K562 (cell line): Measurements from ENCODE around the gene PLIN5. TPM values are rescaled to one million over a fixed set of nuclear protein-coding genes. Genes with fewer than 3 reads are reported as not detected.

Experiments used
- BCOR ChIP-seq: fragments of 450-650 bp; IDR thresholded peaks from 2 replicates; pipeline ENCODE4 v1.6.1; 2016
- EP400 ChIP-seq: fragments of 450-650 bp; IDR thresholded peaks from 2 replicates; pipeline ENCODE4 v1.6.1; 2017; ENCODE audit warnings: antibody characterized with exemption, mild to moderate bottlenecking, moderate library complexity
- HNRNPK ChIP-seq: fragments of 200-400 bp; formaldehyde crosslinking; IDR thresholded peaks from one replicate; pipeline ENCODE4 v1.6.1; 2018; ENCODE audit warnings: mild to moderate bottlenecking, low read depth, low read length; ENCODE audit not compliant: poor library complexity, severe bottlenecking
- POLR2A ChIP-seq: fragments of 450-650 bp; conservative IDR thresholded peaks from 2 replicates; pipeline ENCODE4 v1.6.1; 2016
- PRMT5 ChIP-seq: sonication (generic); formaldehyde crosslinking; IDR thresholded peaks from 2 replicates; pipeline ENCODE4 v1.5.0; 2020; ENCODE audit warnings: missing genetic modification reagents
- RB1 ChIP-seq: fragments of 450-650 bp; IDR thresholded peaks from 2 replicates; pipeline ENCODE4 v1.6.1; 2017; ENCODE audit warnings: low read depth, mild to moderate bottlenecking
- SNRNP70 ChIP-seq: fragments of 200-400 bp; formaldehyde crosslinking; optimal IDR thresholded peaks from 2 replicates; pipeline ENCODE3; 2017; ENCODE audit warnings: low read depth, low read length
- ZBED1 ChIP-seq: IDR thresholded peaks from 2 replicates; pipeline ENCODE4 v1.6.1; 2014
- ZNF239 ChIP-seq: fragments of 250-450 bp; sonication (Bioruptor Pico); IDR thresholded peaks from 2 replicates; pipeline ENCODE4 v1.4.0; 2020; ENCODE audit warnings: mild to moderate bottlenecking
- polyA plus RNA-seq, 8 experiments: library from polyadenylated mRNA; depleted of rRNA in 4 of 8; stranded (reverse) in 5 of 8; unstranded in 3 of 8; fragments of >200 nt; fragmentation: Nextera tagmentation in 2 of 8; fragmentation: Illumina TruSeq in 1 of 8; extraction: Ambion mirVana in 2 of 8; extraction: Trizol in 1 of 8; gene quantifications; 2 replicates each; pipeline versions ENCODE4 v1.2.1 to v1.2.3, GENCODE V29; 2011 to 2014; ENCODE audit warnings: inconsistent platforms in 1 of 8, missing spikeins in 1 of 8
- total RNA-seq, 7 experiments: library from RNA; depleted of rRNA in 6 of 7; stranded (reverse); fragments of >200 nt in 6 of 7; fragmentation: Illumina TruSeq in 2 of 7; extraction: Trizol in 2 of 7; gene quantifications; 2 replicates each; pipeline versions ENCODE4 v1.2.1 to v1.2.3, GENCODE V29; 2011 to 2021; ENCODE audit warnings: low replicate concordance in 1 of 7
- TF ChIP-seq, protein P1 (sequence below): fragments of 450-650 bp; IDR thresholded peaks from 2 replicates; pipeline ENCODE4 v1.7.1; 2018; ENCODE audit warnings: mild to moderate bottlenecking, low read depth; ENCODE audit not compliant: partially characterized antibody
- TF ChIP-seq, protein P2 (sequence below): fragments of 450-650 bp; IDR thresholded peaks from 2 replicates; pipeline ENCODE4 v1.6.1; 2016; ENCODE audit warnings: antibody characterized with exemption
- TF ChIP-seq, protein P3 (sequence below): fragments of 250-450 bp; sonication (Bioruptor Pico); IDR thresholded peaks from 2 replicates; pipeline ENCODE4 v1.9.0; 2021; ENCODE audit warnings: mild to moderate bottlenecking
- TF ChIP-seq, protein P4 (sequence below), 3 experiments: IDR thresholded peaks in 2 of 3; conservative IDR thresholded peaks in 1 of 3; 2 replicates each; pipeline ENCODE4 v1.5.1; 2011 to 2012; ENCODE audit warnings: low read length in 3 of 3, mild to moderate bottlenecking in 3 of 3, control low read depth in 2 of 3, improper control_type of control experiment in 1 of 3, inconsistent platforms in 1 of 3, low read depth in 1 of 3, mixed read lengths in 1 of 3, moderate library complexity in 1 of 3; ENCODE audit not compliant: insufficient read depth in 2 of 3
- TF ChIP-seq, protein P5 (sequence below): fragments of 250-450 bp; sonication (Bioruptor Pico); IDR thresholded peaks from 2 replicates; pipeline ENCODE4 v1.5.0; 2021
- TF ChIP-seq, protein P6 (sequence below), 2 experiments: fragments of 450-650 bp; IDR thresholded peaks; 2 replicates each; pipeline ENCODE4 v1.6.1; 2018; ENCODE audit warnings: mild to moderate bottlenecking in 2 of 2, low read depth in 1 of 2; ENCODE audit not compliant: partially characterized antibody in 2 of 2

Gene PLIN5
- total and polyA plus RNA-seq, 9 of the 15 experiments (the other 6 are each of a cell fraction or from before 2014, with no cell fraction given), result 0.04 to 1.3 (median 0.50) TPM

DNA sequence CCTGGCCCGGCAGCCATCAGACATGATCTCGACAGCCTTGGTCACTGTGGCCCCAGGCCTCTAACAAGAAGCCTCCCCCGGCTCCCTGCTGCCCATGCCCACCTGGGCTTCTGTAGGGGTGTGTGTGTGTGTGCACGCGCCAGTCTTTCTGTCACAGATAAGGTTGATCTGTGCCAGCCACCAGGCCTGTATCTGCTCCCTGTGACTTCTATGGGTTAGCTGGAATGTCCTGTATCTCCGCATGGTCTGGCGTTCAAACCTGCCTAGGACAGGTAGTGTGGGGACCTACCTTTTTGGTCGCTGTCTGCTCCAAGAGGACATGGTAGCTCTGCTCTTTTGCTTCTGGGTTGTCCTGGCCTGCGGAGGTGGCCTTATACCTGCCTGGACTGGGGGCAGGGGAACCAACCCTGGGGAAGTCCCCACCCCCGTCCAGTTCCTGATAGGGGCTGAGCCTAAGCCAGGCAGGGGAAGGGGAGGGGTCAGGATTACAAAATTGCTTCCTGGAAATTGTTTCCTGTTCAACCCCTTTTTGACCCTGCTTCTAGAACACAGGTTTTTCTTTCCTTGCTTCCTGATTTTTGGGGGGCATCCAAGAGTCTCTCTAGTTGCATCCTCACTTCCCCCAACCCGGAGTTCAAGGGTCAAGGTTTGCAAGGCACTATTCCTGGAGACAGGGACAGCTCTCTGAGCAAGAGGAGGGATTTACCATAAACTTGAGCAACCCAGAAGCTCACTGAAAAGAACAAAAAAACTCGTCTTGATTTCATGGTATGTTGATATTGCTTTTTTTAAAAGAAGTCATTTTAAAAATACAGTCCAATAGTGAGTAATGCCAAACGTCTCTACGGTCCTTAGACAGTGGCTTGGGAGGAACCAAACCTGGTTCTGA lies 4.9 kb upstream of the PLIN5 start, which contains the start of gene LRG1 (continued):
- TF ChIP-seq, protein P1, sequence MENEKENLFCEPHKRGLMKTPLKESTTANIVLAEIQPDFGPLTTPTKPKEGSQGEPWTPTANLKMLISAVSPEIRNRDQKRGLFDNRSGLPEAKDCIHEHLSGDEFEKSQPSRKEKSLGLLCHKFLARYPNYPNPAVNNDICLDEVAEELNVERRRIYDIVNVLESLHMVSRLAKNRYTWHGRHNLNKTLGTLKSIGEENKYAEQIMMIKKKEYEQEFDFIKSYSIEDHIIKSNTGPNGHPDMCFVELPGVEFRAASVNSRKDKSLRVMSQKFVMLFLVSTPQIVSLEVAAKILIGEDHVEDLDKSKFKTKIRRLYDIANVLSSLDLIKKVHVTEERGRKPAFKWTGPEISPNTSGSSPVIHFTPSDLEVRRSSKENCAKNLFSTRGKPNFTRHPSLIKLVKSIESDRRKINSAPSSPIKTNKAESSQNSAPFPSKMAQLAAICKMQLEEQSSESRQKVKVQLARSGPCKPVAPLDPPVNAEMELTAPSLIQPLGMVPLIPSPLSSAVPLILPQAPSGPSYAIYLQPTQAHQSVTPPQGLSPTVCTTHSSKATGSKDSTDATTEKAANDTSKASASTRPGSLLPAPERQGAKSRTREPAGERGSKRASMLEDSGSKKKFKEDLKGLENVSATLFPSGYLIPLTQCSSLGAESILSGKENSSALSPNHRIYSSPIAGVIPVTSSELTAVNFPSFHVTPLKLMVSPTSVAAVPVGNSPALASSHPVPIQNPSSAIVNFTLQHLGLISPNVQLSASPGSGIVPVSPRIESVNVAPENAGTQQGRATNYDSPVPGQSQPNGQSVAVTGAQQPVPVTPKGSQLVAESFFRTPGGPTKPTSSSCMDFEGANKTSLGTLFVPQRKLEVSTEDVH, result peak; percentile 21
- TF ChIP-seq, protein P2, sequence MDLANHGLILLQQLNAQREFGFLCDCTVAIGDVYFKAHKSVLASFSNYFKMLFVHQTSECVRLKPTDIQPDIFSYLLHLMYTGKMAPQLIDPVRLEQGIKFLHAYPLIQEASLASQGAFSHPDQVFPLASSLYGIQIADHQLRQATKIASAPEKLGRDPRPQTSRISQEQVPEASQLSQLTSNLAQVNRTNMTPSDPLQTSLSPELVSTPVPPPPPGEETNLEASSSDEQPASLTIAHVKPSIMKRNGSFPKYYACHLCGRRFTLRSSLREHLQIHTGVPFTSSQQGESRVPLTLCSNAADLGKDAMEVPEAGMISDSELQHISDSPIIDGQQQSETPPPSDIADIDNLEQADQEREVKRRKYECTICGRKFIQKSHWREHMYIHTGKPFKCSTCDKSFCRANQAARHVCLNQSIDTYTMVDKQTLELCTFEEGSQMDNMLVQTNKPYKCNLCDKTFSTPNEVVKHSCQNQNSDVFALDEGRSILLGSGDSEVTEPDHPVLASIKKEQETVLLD, result no peak; the same call in 1 of the 2 replicates
- no peak for TF ChIP-seq BCOR
- TF ChIP-seq, protein P3, sequence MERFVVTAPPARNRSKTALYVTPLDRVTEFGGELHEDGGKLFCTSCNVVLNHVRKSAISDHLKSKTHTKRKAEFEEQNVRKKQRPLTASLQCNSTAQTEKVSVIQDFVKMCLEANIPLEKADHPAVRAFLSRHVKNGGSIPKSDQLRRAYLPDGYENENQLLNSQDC, result no peak
- TF ChIP-seq RB1, result no peak
- TF ChIP-seq, protein P4, sequence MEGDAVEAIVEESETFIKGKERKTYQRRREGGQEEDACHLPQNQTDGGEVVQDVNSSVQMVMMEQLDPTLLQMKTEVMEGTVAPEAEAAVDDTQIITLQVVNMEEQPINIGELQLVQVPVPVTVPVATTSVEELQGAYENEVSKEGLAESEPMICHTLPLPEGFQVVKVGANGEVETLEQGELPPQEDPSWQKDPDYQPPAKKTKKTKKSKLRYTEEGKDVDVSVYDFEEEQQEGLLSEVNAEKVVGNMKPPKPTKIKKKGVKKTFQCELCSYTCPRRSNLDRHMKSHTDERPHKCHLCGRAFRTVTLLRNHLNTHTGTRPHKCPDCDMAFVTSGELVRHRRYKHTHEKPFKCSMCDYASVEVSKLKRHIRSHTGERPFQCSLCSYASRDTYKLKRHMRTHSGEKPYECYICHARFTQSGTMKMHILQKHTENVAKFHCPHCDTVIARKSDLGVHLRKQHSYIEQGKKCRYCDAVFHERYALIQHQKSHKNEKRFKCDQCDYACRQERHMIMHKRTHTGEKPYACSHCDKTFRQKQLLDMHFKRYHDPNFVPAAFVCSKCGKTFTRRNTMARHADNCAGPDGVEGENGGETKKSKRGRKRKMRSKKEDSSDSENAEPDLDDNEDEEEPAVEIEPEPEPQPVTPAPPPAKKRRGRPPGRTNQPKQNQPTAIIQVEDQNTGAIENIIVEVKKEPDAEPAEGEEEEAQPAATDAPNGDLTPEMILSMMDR (IDR thresholded peaks at IDR 0.05 in 2 of 3, conservative IDR thresholded peaks at IDR 0.05 in 1 of 3; ENCODE audit: insufficient read depth in 2 of 3, low read depth in 1 of 3, low read length in 3 of 3), result no peak
- TF ChIP-seq SNRNP70, result no peak
- TF ChIP-seq ZBED1, result no peak
- TF ChIP-seq, protein P5, sequence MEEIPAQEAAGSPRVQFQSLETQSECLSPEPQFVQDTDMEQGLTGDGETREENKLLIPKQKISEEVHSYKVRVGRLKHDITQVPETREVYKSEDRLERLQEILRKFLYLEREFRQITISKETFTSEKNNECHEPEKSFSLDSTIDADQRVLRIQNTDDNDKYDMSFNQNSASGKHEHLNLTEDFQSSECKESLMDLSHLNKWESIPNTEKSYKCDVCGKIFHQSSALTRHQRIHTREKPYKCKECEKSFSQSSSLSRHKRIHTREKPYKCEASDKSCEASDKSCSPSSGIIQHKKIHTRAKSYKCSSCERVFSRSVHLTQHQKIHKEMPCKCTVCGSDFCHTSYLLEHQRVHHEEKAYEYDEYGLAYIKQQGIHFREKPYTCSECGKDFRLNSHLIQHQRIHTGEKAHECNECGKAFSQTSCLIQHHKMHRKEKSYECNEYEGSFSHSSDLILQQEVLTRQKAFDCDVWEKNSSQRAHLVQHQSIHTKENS (CRISPR knock-in tag), result no peak
- TF ChIP-seq, protein P6, sequence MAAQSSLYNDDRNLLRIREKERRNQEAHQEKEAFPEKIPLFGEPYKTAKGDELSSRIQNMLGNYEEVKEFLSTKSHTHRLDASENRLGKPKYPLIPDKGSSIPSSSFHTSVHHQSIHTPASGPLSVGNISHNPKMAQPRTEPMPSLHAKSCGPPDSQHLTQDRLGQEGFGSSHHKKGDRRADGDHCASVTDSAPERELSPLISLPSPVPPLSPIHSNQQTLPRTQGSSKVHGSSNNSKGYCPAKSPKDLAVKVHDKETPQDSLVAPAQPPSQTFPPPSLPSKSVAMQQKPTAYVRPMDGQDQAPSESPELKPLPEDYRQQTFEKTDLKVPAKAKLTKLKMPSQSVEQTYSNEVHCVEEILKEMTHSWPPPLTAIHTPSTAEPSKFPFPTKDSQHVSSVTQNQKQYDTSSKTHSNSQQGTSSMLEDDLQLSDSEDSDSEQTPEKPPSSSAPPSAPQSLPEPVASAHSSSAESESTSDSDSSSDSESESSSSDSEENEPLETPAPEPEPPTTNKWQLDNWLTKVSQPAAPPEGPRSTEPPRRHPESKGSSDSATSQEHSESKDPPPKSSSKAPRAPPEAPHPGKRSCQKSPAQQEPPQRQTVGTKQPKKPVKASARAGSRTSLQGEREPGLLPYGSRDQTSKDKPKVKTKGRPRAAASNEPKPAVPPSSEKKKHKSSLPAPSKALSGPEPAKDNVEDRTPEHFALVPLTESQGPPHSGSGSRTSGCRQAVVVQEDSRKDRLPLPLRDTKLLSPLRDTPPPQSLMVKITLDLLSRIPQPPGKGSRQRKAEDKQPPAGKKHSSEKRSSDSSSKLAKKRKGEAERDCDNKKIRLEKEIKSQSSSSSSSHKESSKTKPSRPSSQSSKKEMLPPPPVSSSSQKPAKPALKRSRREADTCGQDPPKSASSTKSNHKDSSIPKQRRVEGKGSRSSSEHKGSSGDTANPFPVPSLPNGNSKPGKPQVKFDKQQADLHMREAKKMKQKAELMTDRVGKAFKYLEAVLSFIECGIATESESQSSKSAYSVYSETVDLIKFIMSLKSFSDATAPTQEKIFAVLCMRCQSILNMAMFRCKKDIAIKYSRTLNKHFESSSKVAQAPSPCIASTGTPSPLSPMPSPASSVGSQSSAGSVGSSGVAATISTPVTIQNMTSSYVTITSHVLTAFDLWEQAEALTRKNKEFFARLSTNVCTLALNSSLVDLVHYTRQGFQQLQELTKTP (IDR thresholded peaks at IDR 0.05; ENCODE audit: low read depth in 1 of 2, partially characterized antibody in 2 of 2), result no peak
- TF ChIP-seq POLR2A, result peak; percentile 87
- TF ChIP-seq HNRNPK, result no peak
- TF ChIP-seq ZNF239 (CRISPR knock-in tag), result no peak
- TF ChIP-seq PRMT5 (CRISPR knock-in tag), result no peak
- TF ChIP-seq EP400, result peak; percentile 60; the same call in 1 of the 2 replicates
